Measurements from ENCODE around the gene CNOT4.

GRCh38 chr7:135428879-135429278, 81.0 kb downstream of the CNOT4 start:
- no peak for TF ChIP-seq EZH2phosphoT487 (IDR thresholded peaks at IDR 0.05; ENCODE audit: borderline replicate concordance, low read length)
- TF ChIP-seq CTCF (conservative IDR thresholded peaks at IDR 0.05; ENCODE audit: low read depth, low read length): no peak
